ENCODE measurements around the gene NTNG1.

GRCh38 chr1:107443027-107443426 is 302.2 kb downstream of the NTNG1 start:
- TF ChIP-seq CTCF (IDR thresholded peaks at IDR 0.05) (no peak), POLR2A (IDR thresholded peaks at IDR 0.05) (no peak)

All from right lobe of liver (tissue), 4 donors.